HCT116 (cell line): ENCODE measurements around the gene RGS4. TPM values are rescaled to one million over a fixed set of nuclear protein-coding genes. Genes with fewer than 3 reads are reported as not detected.

Source experiments
- ATAC-seq: fragments of 200-7000 bp; cut with Tn5 transposase; 2 replicates; pipeline ENCODE4 v1.9.1; 2020; ENCODE audit warnings: mild to moderate bottlenecking, moderate library complexity
- BruUV-seq: library from RNA; stranded (reverse); fragments of 400-500 nt; replicated peaks from 2 replicates; lab custom pipeline; 2021; lab: Mats Ljungman, UMichigan
- CTCF ChIA-PET: fragments of 300-600 bp; sonication (Branson Sonifier 250); formaldehyde crosslinking; loops from one replicate; lab custom pipeline; 2021; ENCODE audit warnings: antibody characterized with exemption; lab: Charles Lee
- POLR2A ChIA-PET: fragments of 300-600, 350-600 bp; sonication (Branson Sonifier 250); formaldehyde crosslinking; loops from one replicate; lab custom pipeline; 2021; ENCODE audit warnings: antibody characterized with exemption; lab: Charles Lee
- RAD21 ChIA-PET, 2 experiments: fragments of 300-600 bp; sonication (Branson Sonifier 250); formaldehyde crosslinking; loops; one replicate each; lab custom pipeline; 2023; ENCODE audit warnings: low total read pairs in 2 of 2; ENCODE audit not compliant: uncharacterized antibody in 2 of 2, unreplicated experiment in 2 of 2, low non-redundant PET in 1 of 2; lab: Charles Lee
- DNase-seq: peaks from one replicate; pipeline ENCODE4 v3.0.0-alpha.2; 2010; ENCODE audit warnings: low read depth, low spot score
- H2AFZ ChIP-seq: fragments of 200-600 bp; shearing (Covaris generic), sonication (generic); 2 replicates; pipeline ENCODE4 v1.6.1; 2017; ENCODE audit warnings: low read depth, mixed run types, mixed read lengths, antibody characterized with exemption, low read length; ENCODE audit not compliant: poor library complexity, severe bottlenecking
- H3K27ac ChIP-seq: 2 replicates; pipeline ENCODE4 v1.5.1; 2012; ENCODE audit warnings: low read depth, low read length
- H3K27me3 ChIP-seq: fragments of 200-600 bp; sonication (generic); 2 replicates; pipeline ENCODE4 v1.6.1; 2016; ENCODE audit warnings: mixed run types, low read length, mixed read lengths; ENCODE audit not compliant: insufficient read depth
- H3K36me3 ChIP-seq, 2 experiments: fragments of 200-500 bp in 1 of 2; fragments of 200-600 bp in 1 of 2; sonication (Bioruptor generic) in 1 of 2; sonication (generic) in 1 of 2; 2 replicates each; pipeline versions ENCODE4 v1.5.1 to v1.6.1; 2014 to 2016; ENCODE audit warnings: low read length in 2 of 2, inconsistent platforms in 1 of 2, mixed read lengths in 1 of 2, mixed run types in 1 of 2; ENCODE audit not compliant: insufficient read depth in 2 of 2, control insufficient read depth in 1 of 2
- H3K4me1 ChIP-seq, 2 experiments: fragments of 200-600 bp in 1 of 2; sonication (generic) in 1 of 2; 2 replicates each; pipeline versions ENCODE4 v1.5.1 to v1.6.1; 2012 to 2017; ENCODE audit warnings: low read length in 2 of 2, inconsistent platforms in 1 of 2, mild to moderate bottlenecking in 1 of 2, mixed read lengths in 1 of 2, mixed run types in 1 of 2, moderate library complexity in 1 of 2; ENCODE audit not compliant: insufficient read depth in 2 of 2, control insufficient read depth in 1 of 2
- H3K4me2 ChIP-seq: fragments of 200-600 bp; sonication (generic); 2 replicates; pipeline ENCODE4 v1.6.1; 2017; ENCODE audit warnings: mixed run types, low read length, mixed read lengths
- H3K4me3 ChIP-seq, 2 experiments: fragments of 200-600 bp in 1 of 2; sonication (generic) in 1 of 2; replicated peaks in 1 of 2; 2 replicates each; pipeline ENCODE4 v1.5.1; 2011 to 2016; ENCODE audit warnings: low read length in 2 of 2, control low read depth in 1 of 2, low read depth in 1 of 2, mild to moderate bottlenecking in 1 of 2, mixed read lengths in 1 of 2, mixed run types in 1 of 2
- H3K79me2 ChIP-seq: fragments of 200-600 bp; sonication (generic); 2 replicates; pipeline ENCODE4 v1.6.1; 2017; ENCODE audit warnings: mild to moderate bottlenecking, mixed run types, low read length, moderate library complexity, mixed read lengths; ENCODE audit not compliant: insufficient read depth
- H3K9ac ChIP-seq: fragments of 200-600 bp; sonication (generic); 2 replicates; pipeline ENCODE4 v1.6.1; 2016; ENCODE audit warnings: low read length, mixed read lengths
- H3K9me2 ChIP-seq: fragments of 200-600 bp; sonication (generic), shearing (Covaris generic); 2 replicates; pipeline ENCODE4 v1.6.1; 2017; ENCODE audit warnings: mixed run types, mild to moderate bottlenecking, moderate library complexity; ENCODE audit not compliant: insufficient read depth
- H3K9me3 ChIP-seq, 2 experiments: fragments of 200-500 bp in 1 of 2; fragments of 200-600 bp in 1 of 2; sonication (Bioruptor generic) in 1 of 2; sonication (generic) in 1 of 2; 2 replicates each; pipeline ENCODE4 v1.6.1; 2014 to 2017; ENCODE audit warnings: low read length in 2 of 2, mixed read lengths in 2 of 2, inconsistent platforms in 1 of 2, low read depth in 1 of 2, mild to moderate bottlenecking in 1 of 2, mixed run types in 1 of 2, moderate library complexity in 1 of 2; ENCODE audit not compliant: control insufficient read depth in 1 of 2, insufficient read depth in 1 of 2
- H4K20me1 ChIP-seq: fragments of 200-600 bp; sonication (generic), shearing (Covaris generic); 2 replicates; pipeline ENCODE4 v1.6.1; 2017; ENCODE audit warnings: mixed run types, mild to moderate bottlenecking, moderate library complexity; ENCODE audit not compliant: insufficient read depth
- CEBPB ChIP-seq: IDR thresholded peaks from 2 replicates; pipeline ENCODE4 v1.6.1; 2012; ENCODE audit warnings: low read depth
- EZH2 ChIP-seq: fragments of 200-600 bp; sonication (generic); IDR thresholded peaks from 2 replicates; pipeline ENCODE4 v1.6.1; 2017; ENCODE audit warnings: antibody characterized with exemption, mixed run types
- RAD21 ChIP-seq: IDR thresholded peaks from 2 replicates; pipeline ENCODE4 v1.6.1; 2012; ENCODE audit warnings: low read depth, mild to moderate bottlenecking
- REST ChIP-seq: IDR thresholded peaks from 2 replicates; pipeline ENCODE4 v1.6.1; 2012; ENCODE audit warnings: low read depth
- ZNF274 ChIP-seq: fragments of 200-500 bp; sonication (Bioruptor generic); IDR thresholded peaks from 2 replicates; pipeline ENCODE4 v1.6.1; 2014; ENCODE audit warnings: mild to moderate bottlenecking, low read depth, low read length, inconsistent platforms
- intact Hi-C: fragments of 100-400 bp; cut with micrococcal nuclease; formaldehyde crosslinking; loops from 2 replicates; pipeline ENCODE4 v1.10.0; 2022
- total RNA-seq: library from RNA; stranded (reverse); gene quantifications from one replicate; pipeline ENCODE4 v1.2.1, GENCODE V29; 2021; ENCODE audit not compliant: unreplicated experiment

The RGS4 gene
- total RNA-seq, 1 experiment from 2014 or later, result not detected

GRCh38 chr1:163022129-163022528 is 47.0 kb upstream of the RGS4 start (continued):
- TF ChIP-seq REST, result no peak
- TF ChIP-seq ZNF274, result no peak

GRCh38 chr1:163027610-163028009 is 41.6 kb upstream of the RGS4 start:
- TF ChIP-seq EZH2, result no peak
- TF ChIP-seq RAD21, result no peak
- TF ChIP-seq CEBPB, result no peak
- Histone ChIP-seq H2AFZ (no peak overlapping the region), H4K20me1 (no peaks in the 10 kb centered on the region), H3K4me2 (no peak overlapping the region), H3K79me2 (no peaks in the 10 kb centered on the region), H3K4me1 (no peaks in the 10 kb centered on the region), H3K4me3 (no peak overlapping the region), H3K27ac (no peak overlapping the region), H3K36me3 (no peaks in the 10 kb centered on the region), H3K9me2 (no peaks in the 10 kb centered on the region), H3K9me3 (0 out of 4 replicates have a peak, but pooled peaks cover 0 to 3% of the 10 kb centered on the region in 2 experiments), H3K27me3 (no peaks in the 10 kb centered on the region), H3K9ac (no peak overlapping the region)
- ChIA-PET CTCF (no interaction called here), POLR2A (no interaction called here), RAD21 (no interaction called here)
- intact Hi-C loops, result no loop called here
- DNase-seq, result no peak
- ATAC-seq, result no peak
- no TSS peak for BruUV-seq
